ENCODE data around the gene NAP1L5.
A peak's percentile ranks its signal among the peaks of the same experiment; 100 is the strongest.

The NAP1L5 gene

GRCh38 chr4:88697588-88698329 lies at the start of gene NAP1L5:
Gene NAP1L5, minus strand, starts transcription at chr4:88697829. Its CDS starts 75 bp downstream, at chr4:88697754.
- peak; percentile 39 for DNase-seq (ENCODE audit: low read depth)

GRCh38 chr4:88747351-88747750 lies 49.7 kb upstream of the NAP1L5 start:
- no peak for DNase-seq (ENCODE audit: low read depth)

- no peak for DNase-seq (ENCODE audit: low read depth)
Observed at GRCh38 chr4:88746206-88746605, 48.6 kb upstream of the NAP1L5 start.

- DNase-seq (ENCODE audit: low read depth) = no peak
Observed at GRCh38 chr4:88745581-88746163, 48.0 kb upstream of the NAP1L5 start.

- DNase-seq (ENCODE audit: low read depth) = no peak
Observed at GRCh38 chr4:88745175-88745574, 47.5 kb upstream of the NAP1L5 start.

- no peak for DNase-seq (ENCODE audit: low read depth)
Observed at GRCh38 chr4:88744609-88745008, 47.0 kb upstream of the NAP1L5 start.

- DNase-seq (ENCODE audit: low read depth) = peak; percentile 30
Observed at GRCh38 chr4:88743696-88744095, 46.1 kb upstream of the NAP1L5 start.

- DNase-seq (ENCODE audit: low read depth) = no peak
Observed at GRCh38 chr4:88742561-88742960, 44.9 kb upstream of the NAP1L5 start.

GRCh38 chr4:88738180-88738579 lies 40.6 kb upstream of the NAP1L5 start:
- DNase-seq (ENCODE audit: low read depth) = no peak

- DNase-seq (ENCODE audit: low read depth) = no peak
Observed at GRCh38 chr4:88737307-88737941, 39.8 kb upstream of the NAP1L5 start.

GRCh38 chr4:88736264-88736663 lies 38.6 kb upstream of the NAP1L5 start:
- no peak for DNase-seq (ENCODE audit: low read depth)

- DNase-seq (ENCODE audit: low read depth) = no peak
Observed at GRCh38 chr4:88735564-88735963, 37.9 kb upstream of the NAP1L5 start.

- DNase-seq (ENCODE audit: low read depth) = no peak
Observed at GRCh38 chr4:88734403-88734949, 36.8 kb upstream of the NAP1L5 start.

- no peak for DNase-seq (ENCODE audit: low read depth)
Observed at GRCh38 chr4:88732714-88733368, 35.2 kb upstream of the NAP1L5 start.

GRCh38 chr4:88731381-88731780 lies 33.8 kb upstream of the NAP1L5 start:
- no peak for DNase-seq (ENCODE audit: low read depth)

GRCh38 chr4:88730811-88731210 lies 33.2 kb upstream of the NAP1L5 start:
- no peak for DNase-seq (ENCODE audit: low read depth)

- DNase-seq (ENCODE audit: low read depth) = no peak
Observed at GRCh38 chr4:88729146-88729760, 31.6 kb upstream of the NAP1L5 start.

GRCh38 chr4:88728146-88728545 lies 30.5 kb upstream of the NAP1L5 start:
- DNase-seq (ENCODE audit: low read depth) = no peak

GRCh38 chr4:88725986-88726385 lies 28.4 kb upstream of the NAP1L5 start:
- DNase-seq (ENCODE audit: low read depth) = no peak

GRCh38 chr4:88725143-88725542 lies 27.5 kb upstream of the NAP1L5 start:
- DNase-seq (ENCODE audit: low read depth) = no peak

- no peak for DNase-seq (ENCODE audit: low read depth)
Observed at GRCh38 chr4:88724406-88724805, 26.8 kb upstream of the NAP1L5 start.

- no peak for DNase-seq (ENCODE audit: low read depth)
Observed at GRCh38 chr4:88722828-88723227, 25.2 kb upstream of the NAP1L5 start.
